ENCODE results near the gene SRP14.

DNA sequence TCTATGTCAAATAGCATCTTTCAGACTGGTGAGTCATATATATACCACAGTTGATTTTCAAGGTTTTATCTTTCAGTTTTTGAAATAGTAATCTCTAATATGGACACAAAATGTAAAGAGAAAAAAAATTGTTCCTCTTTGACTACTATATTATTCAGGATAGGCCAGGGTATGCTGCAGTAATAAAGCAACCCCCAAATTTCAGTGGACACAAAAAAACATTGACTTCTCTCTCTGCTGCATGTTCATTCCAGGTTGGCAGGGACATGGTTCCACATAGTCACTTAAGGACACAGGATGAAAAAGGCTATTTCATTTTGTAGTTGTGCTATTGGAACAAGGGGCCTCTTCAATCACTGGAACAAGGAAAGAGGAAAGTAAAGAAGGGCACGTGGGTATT lies 41.1 kb upstream of the SRP14 start:
- TF ChIP-seq, protein P1, sequence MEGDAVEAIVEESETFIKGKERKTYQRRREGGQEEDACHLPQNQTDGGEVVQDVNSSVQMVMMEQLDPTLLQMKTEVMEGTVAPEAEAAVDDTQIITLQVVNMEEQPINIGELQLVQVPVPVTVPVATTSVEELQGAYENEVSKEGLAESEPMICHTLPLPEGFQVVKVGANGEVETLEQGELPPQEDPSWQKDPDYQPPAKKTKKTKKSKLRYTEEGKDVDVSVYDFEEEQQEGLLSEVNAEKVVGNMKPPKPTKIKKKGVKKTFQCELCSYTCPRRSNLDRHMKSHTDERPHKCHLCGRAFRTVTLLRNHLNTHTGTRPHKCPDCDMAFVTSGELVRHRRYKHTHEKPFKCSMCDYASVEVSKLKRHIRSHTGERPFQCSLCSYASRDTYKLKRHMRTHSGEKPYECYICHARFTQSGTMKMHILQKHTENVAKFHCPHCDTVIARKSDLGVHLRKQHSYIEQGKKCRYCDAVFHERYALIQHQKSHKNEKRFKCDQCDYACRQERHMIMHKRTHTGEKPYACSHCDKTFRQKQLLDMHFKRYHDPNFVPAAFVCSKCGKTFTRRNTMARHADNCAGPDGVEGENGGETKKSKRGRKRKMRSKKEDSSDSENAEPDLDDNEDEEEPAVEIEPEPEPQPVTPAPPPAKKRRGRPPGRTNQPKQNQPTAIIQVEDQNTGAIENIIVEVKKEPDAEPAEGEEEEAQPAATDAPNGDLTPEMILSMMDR (IDR thresholded peaks at IDR 0.05) = no peak
- no peak for TF ChIP-seq POLR2A (IDR thresholded peaks at IDR 0.05)

All from heart left ventricle (tissue), 13 donors.